Naive thymus-derived CD8-positive, alpha-beta T cell (primary cell): ENCODE data around the gene PCYT1B. TPM values are rescaled to one million over a fixed set of nuclear protein-coding genes. Genes with fewer than 3 reads are reported as not detected.
"Not testable (repeated sequence)": the region's sequence is repeated elsewhere in the genome, so short reads cannot be mapped to it uniquely, and the experiment has no call there.

Experiments
- ATAC-seq, 2 donors: fragments of 150-1000 bp; cut with Tn5 transposase in 1 of 2; sonication (Bioruptor Pico), chemical (Tn5 transposase) in 1 of 2; 1 replicate in 1 of 2; 2 replicates in 1 of 2; pipeline ENCODE4 v1.10.0; 2021; ENCODE audit warnings: mild to moderate bottlenecking in 2 of 2, moderate library complexity in 2 of 2
- POLR2A ChIA-PET: fragments of 350-600 bp; sonication (Branson Sonifier 250); formaldehyde crosslinking; loops from one replicate; lab custom pipeline; 2021; ENCODE audit warnings: antibody characterized with exemption; lab: Charles Lee
- DNase-seq, 10 donors: peaks; one replicate each; pipeline versions ENCODE4 v3.0.0 to v3.0.0-alpha.2; 2020 to 2022
- H3K27ac Mint-ChIP-seq, 10 donors: one replicate each; pipeline ENCODE4 v1.8.0; 2020 to 2022; ENCODE audit warnings: mild to moderate bottlenecking in 10 of 10, mixed read lengths in 10 of 10, moderate library complexity in 4 of 10, inconsistent platforms in 1 of 10
- H3K27me3 Mint-ChIP-seq, 5 donors: one replicate each; pipeline ENCODE4 v1.8.0; 2021 to 2022; ENCODE audit warnings: mixed read lengths in 5 of 5
- H3K36me3 Mint-ChIP-seq, 3 donors: one replicate each; pipeline ENCODE4 v1.8.0; 2020 to 2022; ENCODE audit warnings: mixed read lengths in 3 of 3, mild to moderate bottlenecking in 2 of 3, inconsistent platforms in 1 of 3
- H3K4me1 Mint-ChIP-seq, 4 donors: one replicate each; pipeline ENCODE4 v1.8.0; 2021 to 2022; ENCODE audit warnings: mixed read lengths in 4 of 4
- H3K4me3 Mint-ChIP-seq, 10 donors: one replicate each; pipeline ENCODE4 v1.8.0; 2020 to 2022; ENCODE audit warnings: mild to moderate bottlenecking in 10 of 10, mixed read lengths in 10 of 10, moderate library complexity in 6 of 10, inconsistent platforms in 1 of 10
- H3K9me3 Mint-ChIP-seq, 9 donors: one replicate each; pipeline ENCODE4 v1.8.0; 2020 to 2022; ENCODE audit warnings: mixed read lengths in 9 of 9, mild to moderate bottlenecking in 3 of 9, inconsistent platforms in 1 of 9, moderate library complexity in 1 of 9
- polyA plus RNA-seq, 3 donors: library from polyadenylated mRNA; unstranded; fragments of 300-500 nt; fragmentation: Illumina TruSeq; gene quantifications; one replicate each; pipeline ENCODE4 v1.2.3, GENCODE V29; 2021
- total RNA-seq, 8 experiments: library from RNA in 2 of 8; stranded (reverse) in 2 of 8; gene quantifications; one replicate each; pipeline ENCODE4 v1.2.3 and lab custom pipeline; 2021 to 2026

Gene PCYT1B
- total and polyA plus RNA-seq, 5 experiments from 2014 or later = 0.02 TPM; not detected in 4

DNA sequence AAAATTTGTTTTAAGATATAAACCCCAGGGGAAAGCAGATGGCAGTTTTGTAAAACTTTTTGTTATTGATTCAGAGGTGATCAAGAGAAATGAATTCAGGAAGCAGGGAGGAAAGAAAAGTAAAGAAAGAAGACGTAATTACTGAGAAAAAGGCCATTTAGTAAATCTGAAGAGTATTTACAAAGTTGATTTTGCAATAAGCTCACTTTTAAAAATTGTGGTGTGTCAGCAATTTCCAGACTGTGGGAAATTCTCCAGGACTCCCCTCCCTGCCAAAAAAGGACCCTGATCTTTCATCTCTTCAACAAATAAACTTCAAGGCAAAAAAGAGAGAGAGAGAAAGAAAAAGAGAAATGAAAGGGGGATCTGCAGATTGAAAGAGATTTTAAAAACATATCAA lies 36.6 kb downstream of the PCYT1B start:
- H3K9me3 Mint-ChIP-seq = no peaks in the 10 kb centered on the region
- no peak for ATAC-seq
- no peaks in the 10 kb centered on the region for H3K36me3 Mint-ChIP-seq
- POLR2A ChIA-PET = no interaction called here
- no peaks in the 10 kb centered on the region for H3K4me1 Mint-ChIP-seq
- H3K27ac Mint-ChIP-seq = no peak overlapping the region
- DNase-seq = no peak
- no peaks in the 10 kb centered on the region for H3K27me3 Mint-ChIP-seq
- H3K4me3 Mint-ChIP-seq = no peak overlapping the region

- H3K27me3 Mint-ChIP-seq = no peaks in the 10 kb centered on the region
- ATAC-seq = no peak
- H3K4me1 Mint-ChIP-seq = no peaks in the 10 kb centered on the region
Observed at GRCh38 chrX:24607616-24608015, 39.5 kb downstream of the PCYT1B start.

DNA sequence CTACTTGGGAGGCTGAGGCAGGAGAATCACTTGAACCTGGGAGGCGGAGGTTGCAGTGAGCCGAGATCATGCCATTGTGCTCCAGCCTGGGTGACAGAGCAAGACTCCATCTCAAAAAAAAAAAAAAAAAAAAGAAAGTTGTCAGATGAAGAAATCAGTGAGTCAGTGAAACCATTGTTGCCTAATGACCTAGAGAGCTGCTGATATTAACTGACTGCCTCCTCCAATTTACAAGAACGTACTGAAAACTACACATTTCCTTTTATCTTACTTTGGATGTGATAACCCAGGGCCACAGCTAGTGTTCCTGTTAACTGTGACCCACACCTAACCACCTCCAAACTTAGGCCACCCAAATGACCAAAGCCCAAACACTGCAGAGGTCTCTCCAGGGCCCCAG lies 41.2 kb downstream of the PCYT1B start:
- H3K4me3 Mint-ChIP-seq, POLR2A ChIA-PET, ATAC-seq, H3K4me1 Mint-ChIP-seq, H3K27me3 Mint-ChIP-seq, H3K27ac Mint-ChIP-seq, H3K36me3 Mint-ChIP-seq, H3K9me3 Mint-ChIP-seq, DNase-seq: not testable (repeated sequence)

More at GRCh38 chrX:24607616-24608015, 39.5 kb downstream of the PCYT1B start:
- no peak overlapping the region for H3K4me3 Mint-ChIP-seq
- no peaks in the 10 kb centered on the region for H3K9me3 Mint-ChIP-seq
- H3K36me3 Mint-ChIP-seq = no peaks in the 10 kb centered on the region
- DNase-seq = no peak
- POLR2A ChIA-PET = no interaction called here
- H3K27ac Mint-ChIP-seq = no peak overlapping the region

- DNase-seq (no peak), ATAC-seq (no peak)
- peaks cover 0 to 2% (median 0%) of the 10 kb centered on the region in 5 donors for H3K27me3 Mint-ChIP-seq
- H3K4me3 Mint-ChIP-seq = no peak overlapping the region
- POLR2A ChIA-PET = no interaction called here
- no peaks in the 10 kb centered on the region for H3K4me1 Mint-ChIP-seq
- H3K27ac Mint-ChIP-seq = no peak overlapping the region
- H3K36me3 Mint-ChIP-seq = no peaks in the 10 kb centered on the region
- H3K9me3 Mint-ChIP-seq = no peaks in the 10 kb centered on the region
Observed at GRCh38 chrX:24603191-24603590, 44.0 kb downstream of the PCYT1B start.

DNA sequence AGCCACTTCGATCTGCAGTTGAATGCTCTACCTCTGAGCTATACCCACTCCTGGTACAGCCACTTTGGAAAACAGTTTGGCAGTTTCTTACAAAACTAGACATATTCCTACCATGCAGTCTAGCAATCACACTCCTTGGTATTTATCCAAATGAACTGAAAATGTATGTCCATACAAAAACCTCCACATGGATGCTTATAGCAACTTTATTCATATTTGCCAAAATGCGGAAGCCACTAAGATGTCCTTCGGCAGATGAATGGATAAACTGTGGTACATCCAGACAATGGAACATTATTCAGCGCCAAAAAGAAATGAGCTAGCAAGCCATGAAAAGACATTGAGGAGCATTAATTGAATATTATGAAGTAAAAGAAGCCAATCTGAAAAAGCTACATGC lies 45.3 kb downstream of the PCYT1B start:
- POLR2A ChIA-PET = no interaction called here

DNA sequence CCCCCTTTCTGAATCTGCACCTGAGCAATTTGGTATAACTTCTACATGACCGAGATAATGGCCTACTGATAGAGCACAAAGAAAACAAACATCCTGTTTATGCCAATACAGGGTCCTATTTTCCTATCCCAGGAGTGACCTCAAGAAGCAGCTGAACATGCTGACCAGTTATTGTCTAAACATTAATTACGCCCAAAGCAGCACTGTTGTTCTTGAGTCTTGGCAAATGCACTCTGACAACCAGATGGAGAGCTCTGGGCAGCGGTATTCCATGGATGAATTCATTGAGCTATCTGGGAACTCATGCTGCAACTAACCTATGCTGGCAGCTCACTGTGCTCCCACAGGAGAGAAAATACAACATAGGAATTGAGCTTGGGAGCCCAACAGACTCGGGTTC lies 52.6 kb downstream of the PCYT1B start:
- Mint-ChIP-seq H3K4me1 (no peaks in the 10 kb centered on the region), H3K27me3 (no peaks in the 10 kb centered on the region), H3K36me3 (no peaks in the 10 kb centered on the region), H3K9me3 (no peaks in the 10 kb centered on the region), H3K4me3 (no peak overlapping the region), H3K27ac (no peak overlapping the region)
- ATAC-seq = no peak
- DNase-seq = no peak
- POLR2A ChIA-PET = no interaction called here

More for the DNA sequence above, 45.3 kb downstream of the PCYT1B start:
- no peaks in the 10 kb centered on the region for H3K36me3 Mint-ChIP-seq
- peaks cover 0 to 2% (median 0%) of the 10 kb centered on the region in 5 donors for H3K27me3 Mint-ChIP-seq
- H3K4me1 Mint-ChIP-seq = no peaks in the 10 kb centered on the region
- H3K9me3 Mint-ChIP-seq = no peaks in the 10 kb centered on the region
- ATAC-seq (no peak), DNase-seq (no peak)
- no peak overlapping the region for H3K4me3 Mint-ChIP-seq
- H3K27ac Mint-ChIP-seq = no peak overlapping the region

GRCh38 chrX:24590111-24590510 lies 57.0 kb downstream of the PCYT1B start:
- no peaks in the 10 kb centered on the region for H3K27me3 Mint-ChIP-seq
- H3K4me1 Mint-ChIP-seq = no peaks in the 10 kb centered on the region
- H3K4me3 Mint-ChIP-seq = no peak overlapping the region
- ATAC-seq (no peak), DNase-seq (no peak)
- POLR2A ChIA-PET = interaction anchor here (0.5 kb wide), 1 partner anchor 630 kb away, joined by 3 read pairs; no protein-coding TSS in a partner anchor
- no peak overlapping the region for H3K27ac Mint-ChIP-seq
- H3K9me3 Mint-ChIP-seq = no peaks in the 10 kb centered on the region
- H3K36me3 Mint-ChIP-seq = no peaks in the 10 kb centered on the region

- peaks cover 0 to 4% (median 0%) of the 10 kb centered on the region in 9 donors for H3K9me3 Mint-ChIP-seq
- no peak overlapping the region for H3K4me3 Mint-ChIP-seq
- H3K27ac Mint-ChIP-seq = no peak overlapping the region
- no peak for ATAC-seq
- no peaks in the 10 kb centered on the region for H3K36me3 Mint-ChIP-seq
- POLR2A ChIA-PET = no interaction called here
- H3K4me1 Mint-ChIP-seq = no peaks in the 10 kb centered on the region
- H3K27me3 Mint-ChIP-seq = no peaks in the 10 kb centered on the region
- no peak for DNase-seq
Observed at GRCh38 chrX:24577091-24577490, 70.1 kb downstream of the PCYT1B start.

DNA sequence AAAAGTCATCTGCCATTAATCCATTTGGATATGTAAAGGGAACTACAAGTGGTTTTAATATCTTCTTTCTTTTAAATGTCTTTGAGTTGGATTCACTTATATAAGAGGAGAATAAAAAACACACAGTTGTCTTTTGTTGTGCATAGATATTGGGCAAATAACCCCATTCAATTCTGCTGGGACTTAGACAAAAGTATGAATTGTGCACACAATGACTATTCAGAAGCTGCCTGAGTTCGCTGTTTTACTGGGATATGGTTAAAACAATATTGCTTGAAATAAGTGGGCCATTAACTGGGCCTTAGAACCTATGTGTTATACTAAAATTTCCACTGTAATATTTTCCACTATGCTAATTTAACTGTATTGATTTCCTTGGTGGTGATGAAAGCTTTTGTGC lies 71.7 kb downstream of the PCYT1B start:
- Mint-ChIP-seq H3K36me3 (no peaks in the 10 kb centered on the region), H3K9me3 (peaks cover 0 to 4% (median 0%) of the 10 kb centered on the region in 9 donors), H3K4me1 (no peaks in the 10 kb centered on the region), H3K27me3 (no peaks in the 10 kb centered on the region), H3K4me3 (no peak overlapping the region), H3K27ac (no peak overlapping the region)
- DNase-seq (no peak), ATAC-seq (no peak)
- POLR2A ChIA-PET = no interaction called here

GRCh38 chrX:24574743-24575142 lies 72.4 kb downstream of the PCYT1B start:
- DNase-seq (no peak), ATAC-seq (no peak)
- Mint-ChIP-seq H3K36me3 (no peaks in the 10 kb centered on the region), H3K4me3 (no peak overlapping the region), H3K27ac (no peak overlapping the region), H3K4me1 (no peaks in the 10 kb centered on the region), H3K27me3 (no peaks in the 10 kb centered on the region), H3K9me3 (peaks cover 0 to 4% (median 0%) of the 10 kb centered on the region in 9 donors)
- POLR2A ChIA-PET = no interaction called here

DNA sequence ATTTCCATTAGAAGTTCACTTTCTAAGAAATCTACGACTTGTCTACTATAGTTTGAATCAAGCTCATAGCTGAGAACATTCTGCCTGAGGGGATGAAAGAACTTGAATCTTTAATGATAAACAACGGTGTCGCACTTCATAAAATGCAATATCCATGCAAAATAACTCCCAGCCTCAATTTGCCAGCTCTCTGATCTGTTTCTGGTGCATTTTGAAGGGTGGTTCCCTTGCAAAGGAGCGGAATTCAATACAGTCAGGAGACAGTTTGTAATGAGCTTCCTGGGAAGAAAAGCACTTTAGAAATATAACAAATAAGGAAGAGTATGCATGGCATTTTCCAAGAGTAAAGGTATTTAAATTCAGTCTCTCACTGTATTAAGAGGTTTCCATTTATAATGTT lies 80.0 kb downstream of the PCYT1B start:
- ATAC-seq (no peak), DNase-seq (no peak)
- Mint-ChIP-seq H3K27ac (no peak overlapping the region), H3K9me3 (peaks cover 0 to 4% (median 0%) of the 10 kb centered on the region in 9 donors), H3K36me3 (no peaks in the 10 kb centered on the region), H3K4me3 (no peak overlapping the region), H3K4me1 (no peaks in the 10 kb centered on the region), H3K27me3 (peaks cover 0 to 9% (median 0%) of the 10 kb centered on the region in 5 donors)
- POLR2A ChIA-PET = no interaction called here

DNA sequence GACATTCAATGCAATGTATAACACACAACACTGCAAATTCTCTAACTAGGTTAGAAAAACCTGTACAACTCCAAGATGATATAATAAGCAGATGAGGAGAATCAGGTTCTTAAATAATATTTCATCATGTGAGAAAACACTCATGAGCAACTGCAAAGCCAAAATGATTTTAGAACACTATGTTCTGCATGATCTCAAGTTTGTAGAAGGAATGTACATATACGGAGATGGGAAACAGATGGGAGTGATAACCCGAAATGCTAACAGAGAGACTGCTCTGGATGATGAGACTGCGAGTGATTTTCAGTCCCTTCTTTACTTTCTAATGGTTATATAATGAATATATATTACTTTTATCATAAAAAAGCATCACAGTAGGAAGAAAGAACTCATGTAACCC lies 80.9 kb downstream of the PCYT1B start:
- Mint-ChIP-seq H3K27ac (no peak overlapping the region), H3K4me3 (no peak overlapping the region), H3K27me3 (peaks cover 0 to 9% (median 0%) of the 10 kb centered on the region in 5 donors), H3K36me3 (no peaks in the 10 kb centered on the region), H3K4me1 (no peaks in the 10 kb centered on the region), H3K9me3 (peaks cover 0 to 4% (median 0%) of the 10 kb centered on the region in 9 donors)
- POLR2A ChIA-PET = interaction anchor here (0.7 kb wide), 1 partner anchor 17 kb away, joined by 3 read pairs; no protein-coding TSS in a partner anchor
- no peak for DNase-seq
- no peak for ATAC-seq

DNA sequence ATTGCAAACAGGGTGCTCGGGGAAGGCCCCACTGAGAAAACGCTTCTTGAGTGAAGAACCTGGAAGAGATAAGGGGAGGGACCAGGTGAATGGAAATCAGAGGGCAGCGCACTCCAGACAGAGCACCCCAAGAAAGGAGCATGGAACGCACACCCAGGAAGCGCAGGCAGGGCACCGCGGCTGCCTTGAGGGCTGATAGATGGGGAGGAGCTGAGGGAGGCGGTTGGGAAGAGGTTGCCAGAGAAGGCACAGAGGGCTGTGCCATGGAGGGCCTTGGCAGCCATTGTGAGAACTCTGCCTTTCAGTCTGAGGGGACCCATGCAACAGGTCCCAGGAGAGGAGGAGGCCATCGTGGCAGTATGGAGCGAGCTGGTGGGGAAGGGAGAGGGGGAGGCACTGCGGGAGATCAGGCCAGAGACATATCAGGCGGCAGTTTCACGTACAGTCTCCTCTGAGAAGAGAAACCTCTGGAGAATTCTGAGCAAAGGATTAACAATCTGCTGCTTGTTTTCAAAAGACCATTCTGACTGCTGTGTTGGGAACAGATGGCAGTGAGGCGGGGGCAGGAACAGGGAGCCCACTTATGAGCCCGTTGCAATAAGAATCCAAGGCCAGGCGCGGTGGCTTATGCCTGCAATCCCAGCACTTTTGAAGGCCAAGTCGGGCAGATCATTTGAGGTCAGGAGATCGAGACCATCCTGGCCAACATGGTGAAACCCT lies 83.7 kb downstream of the PCYT1B start:
- Mint-ChIP-seq H3K27me3 (peaks cover 0 to 6% (median 0%) of the 10 kb centered on the region in 5 donors), H3K36me3 (no peaks in the 10 kb centered on the region), H3K27ac (no peak overlapping the region), H3K4me3 (no peak overlapping the region), H3K9me3 (peaks cover 0 to 4% (median 0%) of the 10 kb centered on the region in 9 donors), H3K4me1 (no peaks in the 10 kb centered on the region)
- DNase-seq = no peak
- ATAC-seq = no peak
- POLR2A ChIA-PET = no interaction called here

GRCh38 chrX:24561121-24561520 lies 86.0 kb downstream of the PCYT1B start:
- Mint-ChIP-seq H3K4me1 (no peaks in the 10 kb centered on the region), H3K9me3 (peaks cover 0 to 4% (median 0%) of the 10 kb centered on the region in 9 donors), H3K4me3 (no peak overlapping the region), H3K27ac (no peak overlapping the region), H3K27me3 (peaks cover 0 to 6% (median 0%) of the 10 kb centered on the region in 5 donors), H3K36me3 (no peaks in the 10 kb centered on the region)
- DNase-seq (no peak), ATAC-seq (no peak)
- POLR2A ChIA-PET = no interaction called here
